Measurements from ENCODE around the gene RPS21.

Gene RPS21

DNA sequence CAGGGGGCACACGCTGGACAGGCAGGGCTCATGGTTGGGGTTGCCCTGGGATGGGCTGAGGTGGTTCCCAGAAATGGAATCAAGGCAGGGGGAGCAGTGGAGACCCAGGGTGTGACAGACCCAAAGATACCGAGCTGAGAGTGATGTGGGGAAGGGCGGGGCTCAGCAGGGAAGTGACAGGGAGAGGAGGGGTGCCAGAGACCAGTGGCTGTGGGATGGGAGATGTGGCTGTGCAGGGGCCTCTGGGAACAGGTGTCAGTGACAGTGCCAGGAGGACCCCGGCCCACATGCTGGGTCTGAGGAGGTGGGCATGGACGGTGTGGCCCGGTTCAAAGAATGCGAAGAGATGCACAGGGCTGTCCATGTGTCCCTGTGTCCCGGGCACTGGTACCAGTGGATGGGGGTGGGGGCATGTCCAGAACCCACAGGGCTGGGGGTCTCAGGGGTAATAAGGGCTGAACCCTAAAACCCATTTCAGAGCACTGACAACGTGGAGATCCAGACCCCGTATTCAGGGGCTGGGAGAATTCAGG is 19.1 kb downstream of the RPS21 start:
- peak overlapping the region; percentile 64 for H3K4me3 ChIP-seq (ENCODE audit: low read depth, low read length)
- no peak for DNase-seq (ENCODE audit: low read depth)
- TF ChIP-seq, protein P1, sequence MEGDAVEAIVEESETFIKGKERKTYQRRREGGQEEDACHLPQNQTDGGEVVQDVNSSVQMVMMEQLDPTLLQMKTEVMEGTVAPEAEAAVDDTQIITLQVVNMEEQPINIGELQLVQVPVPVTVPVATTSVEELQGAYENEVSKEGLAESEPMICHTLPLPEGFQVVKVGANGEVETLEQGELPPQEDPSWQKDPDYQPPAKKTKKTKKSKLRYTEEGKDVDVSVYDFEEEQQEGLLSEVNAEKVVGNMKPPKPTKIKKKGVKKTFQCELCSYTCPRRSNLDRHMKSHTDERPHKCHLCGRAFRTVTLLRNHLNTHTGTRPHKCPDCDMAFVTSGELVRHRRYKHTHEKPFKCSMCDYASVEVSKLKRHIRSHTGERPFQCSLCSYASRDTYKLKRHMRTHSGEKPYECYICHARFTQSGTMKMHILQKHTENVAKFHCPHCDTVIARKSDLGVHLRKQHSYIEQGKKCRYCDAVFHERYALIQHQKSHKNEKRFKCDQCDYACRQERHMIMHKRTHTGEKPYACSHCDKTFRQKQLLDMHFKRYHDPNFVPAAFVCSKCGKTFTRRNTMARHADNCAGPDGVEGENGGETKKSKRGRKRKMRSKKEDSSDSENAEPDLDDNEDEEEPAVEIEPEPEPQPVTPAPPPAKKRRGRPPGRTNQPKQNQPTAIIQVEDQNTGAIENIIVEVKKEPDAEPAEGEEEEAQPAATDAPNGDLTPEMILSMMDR (IDR thresholded peaks at IDR 0.05; ENCODE audit: low read depth, low read length, missing control alignments) = no peak

DNA sequence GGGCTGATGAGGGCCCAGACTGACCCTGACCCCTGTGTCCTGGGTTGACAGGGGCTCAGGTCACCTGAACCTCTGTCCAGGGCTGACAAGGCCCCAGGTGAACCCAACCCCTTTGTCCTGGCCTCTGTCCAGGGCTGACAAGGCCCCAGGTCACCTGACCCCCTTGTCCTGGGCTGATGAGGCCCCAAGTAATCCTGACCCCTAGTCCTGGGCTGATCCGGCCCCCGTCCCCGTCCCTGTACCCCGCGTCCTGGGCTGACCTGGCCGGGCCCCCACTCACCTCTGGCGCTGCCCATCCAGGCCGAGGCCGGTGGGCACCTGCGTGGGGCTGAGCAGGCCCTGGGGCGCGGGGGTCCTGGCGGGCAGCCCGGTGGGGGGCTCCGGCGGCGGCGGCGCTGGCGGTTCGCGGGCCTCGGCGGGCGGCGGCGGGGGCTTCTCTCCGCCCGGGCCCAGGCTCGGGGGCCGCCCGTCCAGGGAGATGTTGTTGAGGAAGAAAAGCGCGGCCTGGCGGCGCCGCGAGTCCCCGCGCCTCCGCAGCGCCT is 19.8 kb downstream of the RPS21 start:
- TF ChIP-seq, protein P1 (IDR thresholded peaks at IDR 0.05; ENCODE audit: low read depth, low read length, missing control alignments) = no peak

DNA sequence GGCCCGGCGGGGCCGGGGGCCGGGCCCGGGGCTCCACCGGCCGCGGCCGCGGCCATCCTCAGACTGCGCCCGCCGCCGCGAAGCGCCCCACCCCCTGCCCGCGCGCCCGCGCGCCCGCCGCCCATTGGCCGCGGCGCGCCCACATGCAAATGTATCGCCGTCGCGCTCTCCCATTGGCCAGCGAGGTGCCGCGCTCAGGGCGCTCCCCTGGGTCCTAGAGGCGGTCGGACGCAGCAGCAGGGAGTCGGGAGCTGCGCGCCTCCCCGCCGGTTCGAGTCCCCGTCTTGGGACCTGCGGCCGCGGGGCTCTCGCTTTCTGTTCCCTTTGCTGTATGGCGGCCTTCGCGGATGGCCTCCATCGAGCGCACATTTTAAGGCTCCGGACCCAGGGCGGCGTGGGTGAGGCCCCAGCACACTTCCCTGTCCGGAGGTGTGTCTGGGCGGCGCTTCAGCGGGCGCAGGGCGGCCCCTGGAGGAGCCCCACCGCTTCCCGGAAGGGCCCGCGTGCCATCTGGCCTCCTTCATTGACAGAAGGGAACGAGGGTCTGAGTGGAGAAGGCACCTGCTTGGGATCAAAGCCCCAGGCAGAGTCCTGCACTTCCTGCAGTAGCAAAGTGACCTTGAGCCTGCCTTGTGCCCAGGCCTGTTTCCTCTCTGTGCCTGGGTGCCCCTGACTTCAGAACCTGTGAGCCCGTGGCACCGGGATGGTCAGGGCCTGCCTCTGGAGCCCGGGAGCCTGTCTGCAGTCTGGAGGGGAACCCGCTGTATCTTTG is 20.5 kb downstream of the RPS21 start, which contains the start of gene CABLES2:
Gene CABLES2 (minus strand): TSS at position 65 of the 772 bp plus-strand sequence. CDS start 9 bp downstream, at position 56.
- TF ChIP-seq, protein P1 (IDR thresholded peaks at IDR 0.05; ENCODE audit: low read depth, low read length, missing control alignments) = no peak
- peak within 1 kb of the TSS; percentile 64 for H3K4me3 ChIP-seq (ENCODE audit: low read depth, low read length)
- DNase-seq (ENCODE audit: low read depth) = peak; percentile 73

More for the DNA sequence above, 19.8 kb downstream of the RPS21 start:
- H3K4me3 ChIP-seq (ENCODE audit: low read depth, low read length) = peak overlapping the region; percentile 64
- no peak for DNase-seq (ENCODE audit: low read depth)

DNA sequence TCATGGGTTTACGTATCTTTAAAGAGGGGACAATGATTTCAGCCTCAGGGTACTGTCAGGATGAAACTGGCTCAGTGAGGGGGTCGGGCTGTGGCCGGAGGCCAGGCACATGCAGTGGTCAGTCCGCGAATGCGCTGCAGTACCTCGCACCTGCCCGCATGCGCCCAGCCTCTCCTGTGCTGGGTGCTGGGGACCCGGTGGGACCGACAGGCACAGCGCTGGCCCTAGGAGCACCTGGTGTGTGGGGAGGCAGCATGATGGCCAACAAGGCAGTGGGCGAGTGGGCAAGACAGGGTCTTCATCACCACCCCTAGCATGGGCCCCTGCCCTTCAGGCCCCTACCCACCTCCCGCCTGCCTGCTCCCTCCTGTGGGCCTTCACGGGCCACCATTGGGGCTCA is 21.2 kb downstream of the RPS21 start:
- H3K4me3 ChIP-seq (ENCODE audit: low read depth, low read length) = peak overlapping the region; percentile 58; the same call in 1 of the 2 replicates
- no peak for DNase-seq (ENCODE audit: low read depth)
- TF ChIP-seq, protein P1 (IDR thresholded peaks at IDR 0.05; ENCODE audit: low read depth, low read length, missing control alignments) = no peak

DNA sequence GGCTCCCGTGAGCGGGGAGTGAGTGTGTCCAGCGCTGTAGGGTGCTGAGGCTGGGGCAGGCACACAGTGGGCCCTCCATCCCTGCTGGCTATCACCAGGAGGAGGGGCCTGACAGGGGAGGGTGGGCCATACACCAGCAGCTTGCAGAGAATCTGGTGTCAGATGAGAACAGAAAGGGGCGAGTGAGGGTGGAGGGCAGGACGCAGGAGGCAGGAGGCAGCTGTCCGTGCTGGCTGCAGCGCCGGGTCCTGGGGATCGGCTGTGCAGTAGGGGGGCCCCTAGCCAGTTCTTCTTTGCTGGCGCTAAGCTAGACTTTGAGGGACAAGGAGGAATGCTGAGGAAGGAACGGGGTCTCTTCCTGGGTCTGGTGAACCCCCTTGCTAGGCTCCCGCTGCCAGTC is 21.7 kb downstream of the RPS21 start:
- DNase-seq (ENCODE audit: low read depth) = no peak
- H3K4me3 ChIP-seq (ENCODE audit: low read depth, low read length) = no peak overlapping the region
- TF ChIP-seq, protein P1 (IDR thresholded peaks at IDR 0.05; ENCODE audit: low read depth, low read length, missing control alignments) = no peak

DNA sequence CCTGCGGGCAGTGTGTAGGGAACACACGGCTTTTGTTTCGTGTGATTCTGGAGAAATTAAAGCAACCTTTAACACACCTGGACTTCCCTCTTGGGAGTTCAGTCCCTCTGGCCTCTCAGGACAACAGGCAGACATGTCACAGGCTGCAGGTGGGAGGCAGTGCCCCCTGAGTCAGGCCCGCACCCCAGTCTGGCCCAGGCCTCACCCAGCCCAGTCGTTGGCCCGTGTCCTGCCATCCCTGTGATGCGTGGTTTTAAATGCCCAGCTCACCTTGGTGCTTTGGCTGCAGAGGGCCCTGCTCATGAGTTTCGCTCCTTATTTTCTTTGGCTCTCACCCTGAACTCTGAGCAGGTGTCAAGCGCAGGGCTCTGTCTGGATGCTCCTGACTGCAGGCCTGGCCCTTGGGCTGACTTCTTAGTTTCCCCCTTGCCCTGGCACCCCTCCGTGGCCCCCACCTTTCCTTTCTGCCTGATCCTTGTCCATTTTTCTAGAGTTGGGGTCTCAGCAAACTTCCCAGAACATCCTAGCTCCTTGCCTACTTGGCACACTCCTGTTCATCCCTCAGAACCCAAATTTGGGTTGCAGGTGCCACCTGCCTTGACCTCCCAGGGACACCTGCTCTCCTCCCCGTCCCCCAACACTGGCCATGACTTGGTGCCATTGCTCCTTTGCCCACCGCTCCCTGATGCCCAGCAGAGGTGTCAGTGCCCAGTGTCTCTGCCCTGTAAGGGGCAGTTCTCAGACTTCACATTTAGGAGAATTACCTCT is 22.4 kb downstream of the RPS21 start:
- TF ChIP-seq, protein P1 (IDR thresholded peaks at IDR 0.05; ENCODE audit: low read depth, low read length, missing control alignments) = no peak
- no peak overlapping the region for H3K4me3 ChIP-seq (ENCODE audit: low read depth, low read length)
- no peak for DNase-seq (ENCODE audit: low read depth)

All from GM12864 (cell line).